ENCODE data around the gene SLC22A7. TPM values are rescaled to one million over a fixed set of nuclear protein-coding genes. Genes with fewer than 3 reads are reported as not detected.

Gene SLC22A7
- total and polyA plus RNA-seq, 7 donors: not detected

DNA sequence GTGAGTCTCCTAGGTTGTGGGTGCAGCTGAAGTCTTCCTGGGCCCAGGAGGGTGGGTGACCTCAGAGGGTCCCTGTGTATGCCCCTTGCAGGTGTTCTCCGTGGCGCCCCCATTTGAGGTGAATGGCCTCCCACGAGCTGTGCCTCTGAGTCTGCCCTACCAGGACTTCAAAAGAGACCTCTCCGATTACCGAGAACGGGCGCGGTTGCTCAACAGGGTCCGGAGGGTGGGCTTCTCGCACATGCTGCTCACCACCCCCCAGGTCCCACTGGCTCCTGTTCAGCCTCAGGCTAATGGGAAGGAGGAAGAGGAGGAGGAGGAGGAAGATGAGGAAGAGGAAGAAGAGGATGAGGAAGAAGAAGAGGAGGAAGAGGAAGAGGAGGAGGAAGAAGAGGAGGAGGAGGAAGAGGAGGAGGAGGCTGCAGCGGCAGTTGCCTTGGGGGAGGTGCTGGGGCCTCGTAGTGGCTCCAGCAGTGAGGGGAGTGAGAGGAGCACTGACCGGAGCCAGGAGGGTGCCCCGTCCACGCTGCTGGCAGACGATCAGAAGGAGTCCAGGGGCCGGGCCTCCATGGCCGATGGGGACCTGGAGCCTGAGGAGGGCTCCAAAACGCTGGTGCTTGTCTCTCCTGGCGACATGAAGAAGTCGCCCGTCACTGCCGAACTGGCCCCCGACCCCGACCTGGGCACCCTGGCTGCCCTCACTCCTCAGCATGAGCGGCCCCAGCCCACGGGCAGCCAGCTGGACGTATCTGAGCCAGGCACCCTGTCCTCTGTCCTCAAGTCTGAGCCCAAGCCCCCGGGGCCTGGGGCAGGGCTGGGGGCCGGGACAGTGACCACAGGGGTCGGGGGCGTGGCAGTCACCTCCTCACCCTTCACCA is 15.2 kb upstream of the SLC22A7 start:
- no peak overlapping the region for H3K27ac ChIP-seq
- no peak overlapping the region for H3K4me3 ChIP-seq
- no peaks in the 10 kb centered on the region for H3K9me3 ChIP-seq
- TF ChIP-seq POLR2AphosphoS5 (IDR thresholded peaks at IDR 0.05) (no peak), POLR2A (IDR thresholded peaks at IDR 0.05) (no peak), EP300 (IDR thresholded peaks at IDR 0.05) (no peak)
- TF ChIP-seq, protein P1, sequence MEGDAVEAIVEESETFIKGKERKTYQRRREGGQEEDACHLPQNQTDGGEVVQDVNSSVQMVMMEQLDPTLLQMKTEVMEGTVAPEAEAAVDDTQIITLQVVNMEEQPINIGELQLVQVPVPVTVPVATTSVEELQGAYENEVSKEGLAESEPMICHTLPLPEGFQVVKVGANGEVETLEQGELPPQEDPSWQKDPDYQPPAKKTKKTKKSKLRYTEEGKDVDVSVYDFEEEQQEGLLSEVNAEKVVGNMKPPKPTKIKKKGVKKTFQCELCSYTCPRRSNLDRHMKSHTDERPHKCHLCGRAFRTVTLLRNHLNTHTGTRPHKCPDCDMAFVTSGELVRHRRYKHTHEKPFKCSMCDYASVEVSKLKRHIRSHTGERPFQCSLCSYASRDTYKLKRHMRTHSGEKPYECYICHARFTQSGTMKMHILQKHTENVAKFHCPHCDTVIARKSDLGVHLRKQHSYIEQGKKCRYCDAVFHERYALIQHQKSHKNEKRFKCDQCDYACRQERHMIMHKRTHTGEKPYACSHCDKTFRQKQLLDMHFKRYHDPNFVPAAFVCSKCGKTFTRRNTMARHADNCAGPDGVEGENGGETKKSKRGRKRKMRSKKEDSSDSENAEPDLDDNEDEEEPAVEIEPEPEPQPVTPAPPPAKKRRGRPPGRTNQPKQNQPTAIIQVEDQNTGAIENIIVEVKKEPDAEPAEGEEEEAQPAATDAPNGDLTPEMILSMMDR (IDR thresholded peaks at IDR 0.05): no peak
- H3K36me3 ChIP-seq: no peaks in the 10 kb centered on the region
- peaks cover 7 to 36% (median 19%) of the 10 kb centered on the region in 3 donors for H3K27me3 ChIP-seq
- no peak for DNase-seq
- WGBS, 2 donors: 88% methylated on average over 32 of the region's 32 CpGs
- intact Hi-C loops (cut with DNase I): no loop called here
- peaks cover 0 to 23% (median 9%) of the 10 kb centered on the region in 4 donors for H3K4me1 ChIP-seq

DNA sequence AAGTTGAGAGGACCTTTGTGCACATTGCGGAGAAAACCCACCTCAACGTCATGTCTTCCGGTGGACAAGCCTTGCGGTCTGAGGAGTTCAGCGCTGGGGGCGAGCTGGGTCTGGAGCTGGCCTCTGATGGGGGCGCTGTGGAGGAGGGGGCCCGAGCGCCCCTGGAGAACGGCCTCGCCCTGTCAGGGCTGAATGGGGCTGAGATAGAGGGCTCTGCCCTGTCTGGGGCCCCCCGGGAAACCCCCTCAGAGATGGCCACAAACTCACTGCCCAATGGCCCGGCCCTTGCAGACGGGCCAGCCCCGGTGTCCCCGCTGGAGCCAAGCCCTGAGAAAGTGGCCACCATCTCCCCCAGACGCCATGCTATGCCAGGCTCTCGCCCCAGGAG is 14.6 kb upstream of the SLC22A7 start:
- intact Hi-C loops (cut with DNase I): no loop called here
- no peaks in the 10 kb centered on the region for H3K36me3 ChIP-seq
- TF ChIP-seq POLR2A (IDR thresholded peaks at IDR 0.05) (no peak), POLR2AphosphoS5 (IDR thresholded peaks at IDR 0.05) (no peak), EP300 (IDR thresholded peaks at IDR 0.05) (no peak)
- no peak overlapping the region for H3K27ac ChIP-seq
- WGBS, 2 donors: 91 to 95% methylated on average over 18 of the region's 18 CpGs
- H3K9me3 ChIP-seq: no peaks in the 10 kb centered on the region
- peaks cover 7 to 36% (median 19%) of the 10 kb centered on the region in 3 donors for H3K27me3 ChIP-seq
- peaks cover 0 to 16% (median 3%) of the 10 kb centered on the region in 4 donors for H3K4me1 ChIP-seq
- no peak for DNase-seq
- no peak overlapping the region for H3K4me3 ChIP-seq

DNA sequence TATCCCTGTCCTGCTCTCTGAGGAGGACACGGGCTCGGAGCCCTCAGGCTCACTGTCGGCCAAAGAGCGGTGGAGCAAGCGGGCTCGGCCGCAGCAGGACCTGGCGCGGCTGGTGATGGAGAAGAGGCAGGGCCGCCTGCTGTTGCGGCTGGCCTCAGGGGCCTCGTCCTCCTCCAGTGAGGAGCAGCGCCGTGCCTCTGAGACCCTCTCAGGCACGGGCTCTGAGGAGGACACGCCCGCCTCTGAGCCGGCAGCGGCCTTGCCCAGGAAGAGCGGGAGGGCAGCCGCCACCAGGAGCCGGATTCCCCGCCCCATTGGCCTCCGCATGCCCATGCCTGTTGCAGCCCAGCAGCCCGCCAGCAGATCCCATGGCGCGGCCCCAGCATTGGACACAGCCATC is 14.2 kb upstream of the SLC22A7 start:
- WGBS, 2 donors: 75 to 90% methylated on average over 27 of the region's 27 CpGs
- no peak overlapping the region for H3K27ac ChIP-seq
- no peak for DNase-seq
- no peak overlapping the region for H3K4me3 ChIP-seq
- H3K9me3 ChIP-seq: no peaks in the 10 kb centered on the region
- no peak for TF ChIP-seq POLR2AphosphoS5 (IDR thresholded peaks at IDR 0.05)
- TF ChIP-seq, protein P1 (IDR thresholded peaks at IDR 0.05): no peak
- TF ChIP-seq EP300 (IDR thresholded peaks at IDR 0.05): no peak
- no peak for TF ChIP-seq POLR2A (IDR thresholded peaks at IDR 0.05)
- peaks cover 0 to 12% (median 0%) of the 10 kb centered on the region in 4 donors for H3K4me1 ChIP-seq
- peaks cover 7 to 36% (median 19%) of the 10 kb centered on the region in 3 donors for H3K27me3 ChIP-seq
- no peaks in the 10 kb centered on the region for H3K36me3 ChIP-seq
- intact Hi-C loops (cut with DNase I): no loop called here

DNA sequence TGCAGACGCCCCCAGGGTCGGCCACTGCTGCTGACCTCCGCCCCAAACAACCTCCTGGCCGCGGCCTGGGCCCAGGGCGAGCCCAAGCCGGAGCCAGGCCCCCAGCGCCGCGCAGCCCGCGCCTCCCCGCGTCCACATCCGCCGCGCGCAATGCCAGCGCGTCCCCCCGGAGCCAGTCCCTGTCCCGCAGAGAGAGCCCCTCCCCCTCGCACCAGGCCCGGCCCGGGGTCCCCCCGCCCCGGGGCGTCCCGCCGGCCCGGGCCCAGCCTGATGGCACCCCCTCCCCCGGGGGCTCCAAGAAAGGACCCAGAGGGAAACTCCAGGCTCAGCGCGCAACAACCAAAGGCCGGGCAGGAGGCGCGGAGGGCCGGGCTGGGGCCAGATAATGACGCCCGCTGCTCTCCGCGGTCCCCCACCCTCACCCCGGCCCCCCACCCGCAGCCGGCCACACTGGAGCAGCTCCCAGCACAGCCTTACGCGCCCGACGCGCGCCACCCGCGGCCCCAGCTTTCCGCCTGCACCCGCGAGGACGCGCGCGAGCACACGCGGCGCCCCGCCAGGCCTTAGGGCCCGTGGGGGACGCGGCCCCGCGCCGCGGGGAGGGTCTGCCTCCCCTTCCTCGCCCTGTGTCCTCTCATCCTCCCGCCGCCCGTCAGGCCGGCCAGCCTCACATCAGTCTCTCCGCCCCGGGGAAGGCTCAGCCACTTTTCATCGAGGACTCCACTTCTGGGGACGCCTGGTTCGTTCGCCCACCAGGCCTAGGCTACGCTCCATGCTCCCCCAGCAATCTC is 12.9 kb upstream of the SLC22A7 start:
- peak overlapping the region in 3 of 4 donors; percentile 14 to 41 (median 19) for H3K4me3 ChIP-seq
- peaks cover 7 to 36% (median 19%) of the 10 kb centered on the region in 3 donors for H3K27me3 ChIP-seq
- H3K4me1 ChIP-seq: peaks cover 0 to 10% (median 0%) of the 10 kb centered on the region in 4 donors
- DNase-seq: no peak
- H3K27ac ChIP-seq: no peak overlapping the region
- WGBS, 2 donors: 29 to 80% methylated on average over 83 of the region's 83 CpGs
- H3K9me3 ChIP-seq: no peaks in the 10 kb centered on the region
- H3K36me3 ChIP-seq: no peaks in the 10 kb centered on the region
- TF ChIP-seq POLR2A (IDR thresholded peaks at IDR 0.05) (no peak), POLR2AphosphoS5 (IDR thresholded peaks at IDR 0.05) (no peak), EP300 (IDR thresholded peaks at IDR 0.05) (no peak)
- TF ChIP-seq, protein P1 (IDR thresholded peaks at IDR 0.05): no peak
- intact Hi-C loops (cut with DNase I): no loop called here

DNA sequence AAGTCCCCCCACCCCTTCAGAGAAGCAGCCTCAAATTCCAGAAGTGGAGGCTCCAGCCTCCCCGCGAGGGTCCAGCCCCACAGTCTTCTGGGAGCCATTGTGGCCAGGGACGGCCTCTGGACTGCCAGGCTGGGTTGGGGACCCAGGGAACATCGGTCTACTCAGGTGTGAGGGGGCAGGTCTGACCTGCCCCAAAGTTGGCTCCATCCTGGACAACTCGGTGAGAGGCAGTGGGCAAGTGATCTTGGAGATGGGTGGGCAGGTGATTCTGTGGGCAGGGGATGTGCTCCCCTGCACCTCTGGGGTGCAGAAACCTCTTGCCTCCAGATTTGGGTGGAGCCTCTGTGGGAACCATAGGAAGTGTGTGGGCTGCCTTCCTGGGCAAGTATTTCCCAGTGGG is 12.2 kb upstream of the SLC22A7 start:
- no peak overlapping the region for H3K4me3 ChIP-seq
- H3K27ac ChIP-seq: no peak overlapping the region
- H3K4me1 ChIP-seq: peaks cover 0 to 10% (median 0%) of the 10 kb centered on the region in 4 donors
- H3K27me3 ChIP-seq: peaks cover 7 to 36% (median 19%) of the 10 kb centered on the region in 3 donors
- H3K36me3 ChIP-seq: no peaks in the 10 kb centered on the region
- intact Hi-C loops (cut with DNase I): no loop called here
- TF ChIP-seq, protein P1 (IDR thresholded peaks at IDR 0.05): no peak
- no peak for TF ChIP-seq POLR2AphosphoS5 (IDR thresholded peaks at IDR 0.05)
- no peak for TF ChIP-seq EP300 (IDR thresholded peaks at IDR 0.05)
- TF ChIP-seq POLR2A (IDR thresholded peaks at IDR 0.05): no peak
- DNase-seq: no peak
- H3K9me3 ChIP-seq: no peaks in the 10 kb centered on the region
- 90 to 94% methylated on average over 5 of the region's 5 CpGs for WGBS, 2 donors

All from sigmoid colon (tissue), 7 donors.